Heart right ventricle (tissue), 16 donors: ENCODE results near the gene DPEP2NB. TPM values are rescaled to one million over a fixed set of nuclear protein-coding genes. Genes with fewer than 3 reads are reported as not detected.

Experiments used
- ATAC-seq, 8 donors: fragments of 200-7000 bp; cut with Tn5 transposase; one replicate each; pipeline ENCODE4 v1.9.1; 2020; ENCODE audit warnings: mild to moderate bottlenecking in 8 of 8, moderate library complexity in 8 of 8, moderate number of reproducible peaks in 1 of 8
- DNase-seq, 2 donors: peaks; one replicate each; pipeline ENCODE4 v3.0.0-alpha.2; 2020
- H3K27ac ChIP-seq, 10 donors: fragments of 200-600 bp; sonication (generic) in 2 of 10; one replicate each; pipeline versions ENCODE4 v1.5.0 to v1.8.0; 2020 to 2022; ENCODE audit warnings: mild to moderate bottlenecking in 3 of 10
- H3K27me3 ChIP-seq, 7 donors: fragments of 200-600 bp; one replicate each; pipeline ENCODE4 v1.8.0; 2021 to 2022; ENCODE audit warnings: mild to moderate bottlenecking in 2 of 7
- H3K36me3 ChIP-seq, 9 donors: fragments of 200-600 bp; sonication (generic) in 1 of 9; one replicate each; pipeline versions ENCODE4 v1.5.0 to v1.8.0; 2020 to 2022; ENCODE audit warnings: mild to moderate bottlenecking in 2 of 9
- H3K4me1 ChIP-seq, 9 donors: fragments of 200-600 bp; sonication (generic) in 1 of 9; one replicate each; pipeline versions ENCODE4 v1.5.0 to v1.8.0; 2020 to 2022; ENCODE audit warnings: mild to moderate bottlenecking in 4 of 9
- H3K4me3 ChIP-seq, 10 donors: fragments of 200-600 bp; sonication (generic) in 2 of 10; one replicate each; pipeline versions ENCODE4 v1.5.0 to v1.8.0; 2020 to 2022; ENCODE audit warnings: mild to moderate bottlenecking in 7 of 10, moderate library complexity in 2 of 10
- H3K9me3 ChIP-seq, 11 donors: fragments of 200-600 bp in 10 of 11; sonication (generic) in 2 of 11; one replicate each; pipeline versions ENCODE4 v1.5.0 to v1.8.0; 2013 to 2022; ENCODE audit warnings: mild to moderate bottlenecking in 2 of 11, control low read depth in 1 of 11, moderate library complexity in 1 of 11
- CTCF ChIP-seq, 9 donors: fragments of 200-600 bp; sonication (generic) in 2 of 9; IDR thresholded peaks; one replicate each; pipeline versions ENCODE4 v1.5.0 to v1.8.0; 2021 to 2022; ENCODE audit warnings: antibody characterized with exemption in 9 of 9, mild to moderate bottlenecking in 5 of 9, moderate library complexity in 1 of 9
- WGBS, 2 donors: extraction: QIAGEN DNeasy Blood & Tissue Kit; methylation state at CpG; one replicate each; pipeline ENCODE4 v1.1.7; 2013; ENCODE audit warnings: inconsistent platforms in 1 of 2; 5-methylcytosine and 5-hydroxymethylcytosine counted together
- intact Hi-C, 10 donors: fragments of 100-400 bp; cut with DNase I; formaldehyde crosslinking; loops; one replicate each; pipeline versions ENCODE4 v1.11.1 to v1.14.2; 2022
- polyA plus RNA-seq, 2 donors: library from polyadenylated mRNA; stranded (reverse); fragments of 200-250 nt; gene quantifications; one replicate each; pipeline ENCODE4 v1.2.3, GENCODE V29; 2013
- total RNA-seq, 10 donors: library from RNA; stranded (reverse); fragmentation: NEBNext Ultra II Directional in 3 of 10; extraction: Animal tissue kit (Norgen Biotek cat#: 25700) in 3 of 10; gene quantifications; one replicate each; pipeline versions ENCODE4 v1.2.1 to v1.2.4, GENCODE V29; 2021 to 2023
- donor health status: Arrhythmogenic right ventricular cardiomyopathy.
- donor health status: ischemic (EF 13 %, LVEDD 7.1; RV severe dilation, severe dysfunction).
- donor health status: healthy with polysubstance abuse.
- donor health status: DM: no; HTN: yes; CAD: no.
- donor health status: DM: no; HTN: no; CAD: no.
- donor health status: ischemic (EF 25% LVEDD 6.9; RV normal size, moderate dysfunction).
- donor health status: ischemic (EF 25% LVEDD 5.7; RV mildly dilated, moderate dysfunction).
- donor health status: healthy.
- donor health status: DM: yes; HTN: yes; CAD: no.
- donor health status: Ischemic cardiomyopathy.
- donor health status: ischemic (EF 35%, LVEDD 5.7; RV mildly dilated, moderate dysfunction).
- donor health status: nonischemic (EF 11% LVEDD 7.7; RV severe dilation, severe dysfunction).
- donor health status: DM: yes; HTN: yes; CAD: no.
- donor health status: PGD.
- donor health status: ischemic (EF 29% LVEDD 5.4; RV normal size, mild dysfunction).
- donor health status: nonischemic (EF 23%, LVEDD 6.1; RV moderate dilation, normal function).

Gene DPEP2NB
- total and polyA plus RNA-seq, 12 donors, result not detected

GRCh38 chr16:67979955-67980678 is 35.6 kb downstream of the DPEP2NB start, which contains the start of gene DPEP3:
Gene DPEP3, minus strand, starts transcription at chr16:67980499. Its CDS starts 119 bp downstream, at chr16:67980380.
- Histone ChIP-seq H3K27ac (no peak within 1 kb of the TSS), H3K36me3 (no peaks in the 10 kb centered on the region), H3K4me1 (peaks cover 0 to 24% (median 19%) of the 10 kb centered on the region in 9 donors), H3K4me3 (no peak within 1 kb of the TSS), H3K27me3 (peaks cover 0 to 8% (median 0%) of the 10 kb centered on the region in 7 donors), H3K9me3 (no peaks in the 10 kb centered on the region)
- no peak for DNase-seq
- 54 to 62% methylated on average over 60 to 62 of the region's 62 CpGs for WGBS, 2 donors
- intact Hi-C loops, result no loop called here
- ATAC-seq, result no peak
- TF ChIP-seq CTCF (IDR thresholded peaks at IDR 0.05), result peak in 5 of 9 donors; percentile 14 to 29 (median 23)

- no peak for DNase-seq
- WGBS, 2 donors, result 67 to 74% methylated on average over 9 of the region's 9 CpGs
These were observed 38.1 kb downstream of the DPEP2NB start for GRCh38 chr16:67977469-67978227.

GRCh38 chr16:67977005-67977404 is 38.7 kb downstream of the DPEP2NB start:
- Histone ChIP-seq H3K4me1 (no peaks in the 10 kb centered on the region), H3K27me3 (peaks cover 0 to 8% (median 0%) of the 10 kb centered on the region in 7 donors), H3K4me3 (no peak overlapping the region), H3K36me3 (no peaks in the 10 kb centered on the region), H3K9me3 (no peaks in the 10 kb centered on the region), H3K27ac (no peak overlapping the region)
- intact Hi-C loops, result no loop called here
- no peak for ATAC-seq
- TF ChIP-seq CTCF (IDR thresholded peaks at IDR 0.05), result no peak
- DNase-seq, result no peak
- WGBS, 2 donors, result 77 to 79% methylated on average over 5 of the region's 5 CpGs

More at GRCh38 chr16:67977469-67978227, 38.1 kb downstream of the DPEP2NB start:
- peaks cover 0 to 8% (median 0%) of the 10 kb centered on the region in 7 donors for H3K27me3 ChIP-seq
- TF ChIP-seq CTCF (IDR thresholded peaks at IDR 0.05), result no peak
- H3K4me3 ChIP-seq, result no peak overlapping the region
- no peak overlapping the region for H3K27ac ChIP-seq
- H3K9me3 ChIP-seq, result no peaks in the 10 kb centered on the region
- intact Hi-C loops, result no loop called here
- H3K36me3 ChIP-seq, result no peaks in the 10 kb centered on the region
- no peaks in the 10 kb centered on the region for H3K4me1 ChIP-seq
- no peak for ATAC-seq

- DNase-seq (no peak), ATAC-seq (no peak)
- TF ChIP-seq CTCF (IDR thresholded peaks at IDR 0.05), result no peak
- Histone ChIP-seq H3K36me3 (no peaks in the 10 kb centered on the region), H3K4me3 (no peak overlapping the region), H3K27ac (no peak overlapping the region), H3K4me1 (no peaks in the 10 kb centered on the region), H3K9me3 (no peaks in the 10 kb centered on the region), H3K27me3 (peaks cover 0 to 8% (median 0%) of the 10 kb centered on the region in 7 donors)
- intact Hi-C loops, result no loop called here
- WGBS, 2 donors, result 91% methylated on average over 2 of the region's 2 CpGs
These were observed 39.5 kb downstream of the DPEP2NB start for GRCh38 chr16:67976205-67976604.
